ENCODE measurements around the gene ZBTB38. TPM values are rescaled to one million over a fixed set of nuclear protein-coding genes. Genes with fewer than 3 reads are reported as not detected.

ZBTB38 gene
- total RNA-seq, 1 donor, result 267 TPM

- TF ChIP-seq, protein P1, sequence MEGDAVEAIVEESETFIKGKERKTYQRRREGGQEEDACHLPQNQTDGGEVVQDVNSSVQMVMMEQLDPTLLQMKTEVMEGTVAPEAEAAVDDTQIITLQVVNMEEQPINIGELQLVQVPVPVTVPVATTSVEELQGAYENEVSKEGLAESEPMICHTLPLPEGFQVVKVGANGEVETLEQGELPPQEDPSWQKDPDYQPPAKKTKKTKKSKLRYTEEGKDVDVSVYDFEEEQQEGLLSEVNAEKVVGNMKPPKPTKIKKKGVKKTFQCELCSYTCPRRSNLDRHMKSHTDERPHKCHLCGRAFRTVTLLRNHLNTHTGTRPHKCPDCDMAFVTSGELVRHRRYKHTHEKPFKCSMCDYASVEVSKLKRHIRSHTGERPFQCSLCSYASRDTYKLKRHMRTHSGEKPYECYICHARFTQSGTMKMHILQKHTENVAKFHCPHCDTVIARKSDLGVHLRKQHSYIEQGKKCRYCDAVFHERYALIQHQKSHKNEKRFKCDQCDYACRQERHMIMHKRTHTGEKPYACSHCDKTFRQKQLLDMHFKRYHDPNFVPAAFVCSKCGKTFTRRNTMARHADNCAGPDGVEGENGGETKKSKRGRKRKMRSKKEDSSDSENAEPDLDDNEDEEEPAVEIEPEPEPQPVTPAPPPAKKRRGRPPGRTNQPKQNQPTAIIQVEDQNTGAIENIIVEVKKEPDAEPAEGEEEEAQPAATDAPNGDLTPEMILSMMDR (IDR thresholded peaks at IDR 0.05; ENCODE audit: insufficient read depth, low read length), result no peak
- DNase-seq (ENCODE audit: low read depth), result no peak
- H3K4me3 ChIP-seq (ENCODE audit: low read depth, low read length), result no peak overlapping the region
Observed at GRCh38 chr3:141393735-141394076, 25.4 kb downstream of the ZBTB38 start.

GRCh38 chr3:141394560-141394959 is 26.3 kb downstream of the ZBTB38 start:
- no peak overlapping the region for H3K4me3 ChIP-seq (ENCODE audit: low read depth, low read length)
- no peak for DNase-seq (ENCODE audit: low read depth)
- TF ChIP-seq, protein P1 (IDR thresholded peaks at IDR 0.05; ENCODE audit: insufficient read depth, low read length), result no peak

- TF ChIP-seq, protein P1 (IDR thresholded peaks at IDR 0.05; ENCODE audit: insufficient read depth, low read length), result no peak
- no peak overlapping the region for H3K4me3 ChIP-seq (ENCODE audit: low read depth, low read length)
- no peak for DNase-seq (ENCODE audit: low read depth)
Observed at GRCh38 chr3:141395005-141395589, 26.8 kb downstream of the ZBTB38 start.

- DNase-seq (ENCODE audit: low read depth), result no peak
- TF ChIP-seq, protein P1 (IDR thresholded peaks at IDR 0.05; ENCODE audit: insufficient read depth, low read length), result no peak
Observed at GRCh38 chr3:141397996-141398395, 29.7 kb downstream of the ZBTB38 start.

GRCh38 chr3:141399200-141399599 is 30.9 kb downstream of the ZBTB38 start:
- DNase-seq (ENCODE audit: low read depth), result peak; percentile 26
- H3K4me3 ChIP-seq (ENCODE audit: low read depth, low read length), result no peak overlapping the region

More at GRCh38 chr3:141397996-141398395, 29.7 kb downstream of the ZBTB38 start:
- H3K4me3 ChIP-seq (ENCODE audit: low read depth, low read length), result no peak overlapping the region

DNA sequence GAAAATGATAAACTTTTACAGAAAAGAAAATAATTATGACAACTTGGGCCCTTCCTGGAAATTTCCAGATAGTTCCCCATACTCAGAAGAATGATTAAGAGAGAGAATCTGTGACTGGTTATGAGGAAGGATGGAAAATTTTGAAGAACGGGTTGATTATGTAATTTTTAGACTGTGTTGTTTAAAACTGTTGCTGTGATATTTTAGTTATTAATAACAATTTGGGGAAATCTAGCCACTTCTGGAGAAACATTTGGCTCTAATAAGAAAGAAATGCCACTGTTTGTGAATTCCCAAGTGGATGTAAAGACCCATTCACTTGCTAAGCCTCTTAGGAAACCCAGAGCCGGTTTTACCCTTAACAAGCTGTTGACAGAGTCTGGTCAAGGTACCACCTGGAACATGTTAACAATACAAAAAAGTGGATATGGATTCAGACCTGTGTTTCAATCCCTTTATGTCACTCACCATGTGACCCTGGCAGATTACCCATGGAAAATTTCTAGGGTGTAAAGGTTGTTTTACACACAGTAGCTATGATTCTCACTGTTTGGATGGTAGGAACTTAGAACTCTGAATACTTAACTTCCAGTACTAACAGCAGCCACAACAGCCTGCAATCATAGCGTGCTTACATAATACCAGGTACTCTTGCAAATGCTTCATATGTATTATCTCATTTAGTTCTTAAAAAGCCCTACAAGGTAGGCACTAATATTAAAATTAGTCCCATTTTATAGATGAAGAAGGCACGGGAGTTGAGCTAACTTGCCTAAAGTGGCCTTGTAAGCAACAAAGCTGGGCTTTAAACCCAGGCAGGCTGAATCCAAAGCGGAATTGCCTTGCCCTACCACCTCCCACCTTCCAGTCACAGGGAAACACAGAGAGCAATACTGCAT is 32.0 kb downstream of the ZBTB38 start:
- TF ChIP-seq, protein P1 (IDR thresholded peaks at IDR 0.05; ENCODE audit: insufficient read depth, low read length), result no peak

More at GRCh38 chr3:141399200-141399599, 30.9 kb downstream of the ZBTB38 start:
- TF ChIP-seq, protein P1 (IDR thresholded peaks at IDR 0.05; ENCODE audit: insufficient read depth, low read length), result no peak

More for the DNA sequence above, 32.0 kb downstream of the ZBTB38 start:
- H3K4me3 ChIP-seq (ENCODE audit: low read depth, low read length), result no peak overlapping the region
- peak; percentile 38 for DNase-seq (ENCODE audit: low read depth)
